HG03342 (cell line): ENCODE data around the gene CBX3.
"Not testable (repeated sequence)": the region's sequence is repeated elsewhere in the genome, so short reads cannot be mapped to it uniquely, and the experiment has no call there.

ENCODE experiments used
- ATAC-seq: cut with Tn5 transposase; IDR thresholded peaks from one replicate; pipeline ENCODE4 v1.9.1; 2021; ENCODE audit warnings: mild to moderate bottlenecking, moderate library complexity; ENCODE audit not compliant: unreplicated experiment

CBX3 gene

GRCh38 chr7:26201247-26202018, at the start of gene CBX3:
TSS of gene CBX3 (plus strand) at chr7:26201745. CDS start at chr7:26202999, 1,254 bp downstream.
- peak; percentile 37 for ATAC-seq

GRCh38 chr7:26151953-26152781, 49.4 kb upstream of the CBX3 start, which contains the start of gene NFE2L3:
TSS of gene NFE2L3 (plus strand) at chr7:26152198. CDS start at chr7:26152499, 301 bp downstream.
- ATAC-seq: peak; percentile 71

GRCh38 chr7:26152782-26153240, 48.7 kb upstream of the CBX3 start:
- not testable (repeated sequence) for ATAC-seq

GRCh38 chr7:26153241-26153822, 48.2 kb upstream of the CBX3 start:
- no peak for ATAC-seq

- ATAC-seq: no peak
Observed at GRCh38 chr7:26153823-26154783, 47.4 kb upstream of the CBX3 start.

- no peak for ATAC-seq
Observed at GRCh38 chr7:26155531-26156375, 45.8 kb upstream of the CBX3 start.

- ATAC-seq: peak; percentile 27
Observed at GRCh38 chr7:26156451-26157420, 44.8 kb upstream of the CBX3 start.

- ATAC-seq: no peak
Observed at GRCh38 chr7:26157520-26158105, 43.9 kb upstream of the CBX3 start.

- ATAC-seq: no peak
Observed at GRCh38 chr7:26159243-26159642, 42.3 kb upstream of the CBX3 start.

GRCh38 chr7:26160896-26161295, 40.6 kb upstream of the CBX3 start:
- no peak for ATAC-seq

GRCh38 chr7:26162431-26162830, 39.1 kb upstream of the CBX3 start:
- no peak for ATAC-seq

GRCh38 chr7:26163804-26164203, 37.7 kb upstream of the CBX3 start:
- not testable (repeated sequence) for ATAC-seq

- no peak for ATAC-seq
Observed at GRCh38 chr7:26165950-26166683, 35.4 kb upstream of the CBX3 start.

- no peak for ATAC-seq
Observed at GRCh38 chr7:26166684-26167266, 34.8 kb upstream of the CBX3 start.

- ATAC-seq: peak; percentile 68
Observed at GRCh38 chr7:26167303-26167934, 34.1 kb upstream of the CBX3 start.

GRCh38 chr7:26168458-26169023, 33.0 kb upstream of the CBX3 start:
- no peak for ATAC-seq
